ENCODE measurements around the gene S100A7. TPM values are rescaled to one million over a fixed set of nuclear protein-coding genes. Genes with fewer than 3 reads are reported as not detected.
"Not testable (repeated sequence)": the region's sequence is repeated elsewhere in the genome, so short reads cannot be mapped to it uniquely, and the experiment has no call there.

S100A7 gene
- total and polyA plus RNA-seq, 4 donors, result not detected

DNA sequence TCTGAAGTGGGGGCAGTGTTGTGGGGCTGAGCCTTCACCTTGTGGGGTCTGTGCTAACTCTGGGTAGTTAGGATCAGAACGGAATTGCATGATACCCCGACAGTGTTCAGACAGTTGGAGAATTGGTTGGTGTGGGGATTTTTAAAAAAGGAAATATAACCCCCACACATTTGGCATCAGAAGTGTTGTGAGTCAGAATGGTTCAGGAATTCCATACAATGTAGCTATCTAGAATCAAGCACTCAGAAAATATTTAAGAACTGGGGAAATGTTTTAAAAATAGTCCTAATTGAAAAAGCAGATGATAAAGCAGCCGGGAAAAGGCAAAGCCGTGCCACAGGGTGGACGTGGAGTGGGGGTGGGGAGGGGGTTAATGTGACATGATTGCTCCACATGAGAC, 6.5 kb upstream of the S100A7 start:
- TF ChIP-seq REST (IDR thresholded peaks at IDR 0.05) (no peak), RXRA (IDR thresholded peaks at IDR 0.05) (no peak), ATF3 (IDR thresholded peaks at IDR 0.05) (no peak), FOXA1 (IDR thresholded peaks at IDR 0.05) (no peak), HNF4A (conservative IDR thresholded peaks at IDR 0.05) (no peak), SP1 (IDR thresholded peaks at IDR 0.05) (no peak), TAF1 (conservative IDR thresholded peaks at IDR 0.05) (no peak), HNF4G (IDR thresholded peaks at IDR 0.05) (no peak), ZBTB33 (IDR thresholded peaks at IDR 0.05) (no peak), GABPA (IDR thresholded peaks at IDR 0.05 in 1 of 2, conservative IDR thresholded peaks at IDR 0.05 in 1 of 2) (no peak), EGR1 (IDR thresholded peaks at IDR 0.05; ENCODE audit: low read depth in 2 of 2) (no peak)
- TF ChIP-seq, protein P1, sequence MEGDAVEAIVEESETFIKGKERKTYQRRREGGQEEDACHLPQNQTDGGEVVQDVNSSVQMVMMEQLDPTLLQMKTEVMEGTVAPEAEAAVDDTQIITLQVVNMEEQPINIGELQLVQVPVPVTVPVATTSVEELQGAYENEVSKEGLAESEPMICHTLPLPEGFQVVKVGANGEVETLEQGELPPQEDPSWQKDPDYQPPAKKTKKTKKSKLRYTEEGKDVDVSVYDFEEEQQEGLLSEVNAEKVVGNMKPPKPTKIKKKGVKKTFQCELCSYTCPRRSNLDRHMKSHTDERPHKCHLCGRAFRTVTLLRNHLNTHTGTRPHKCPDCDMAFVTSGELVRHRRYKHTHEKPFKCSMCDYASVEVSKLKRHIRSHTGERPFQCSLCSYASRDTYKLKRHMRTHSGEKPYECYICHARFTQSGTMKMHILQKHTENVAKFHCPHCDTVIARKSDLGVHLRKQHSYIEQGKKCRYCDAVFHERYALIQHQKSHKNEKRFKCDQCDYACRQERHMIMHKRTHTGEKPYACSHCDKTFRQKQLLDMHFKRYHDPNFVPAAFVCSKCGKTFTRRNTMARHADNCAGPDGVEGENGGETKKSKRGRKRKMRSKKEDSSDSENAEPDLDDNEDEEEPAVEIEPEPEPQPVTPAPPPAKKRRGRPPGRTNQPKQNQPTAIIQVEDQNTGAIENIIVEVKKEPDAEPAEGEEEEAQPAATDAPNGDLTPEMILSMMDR (IDR thresholded peaks at IDR 0.05; ENCODE audit: low read depth, low read length, missing input control), result no peak
- Histone ChIP-seq H3K36me3 (ENCODE audit: control insufficient read depth in 4 of 4, insufficient read depth in 3 of 4, low read depth in 1 of 4, low read length in 3 of 4) (no peaks in the 10 kb centered on the region), H3K9me3 (ENCODE audit: control insufficient read depth in 4 of 4, low read length in 3 of 4) (peaks cover 0 to 8% (median 5%) of the 10 kb centered on the region in 4 donors), H3K4me3 (ENCODE audit: low read depth in 1 of 3, low read length in 3 of 3) (no peak overlapping the region), H3K9ac (ENCODE audit: low read depth in 1 of 2, low read length in 2 of 2) (no peak overlapping the region), H3K4me1 (ENCODE audit: control insufficient read depth in 4 of 4, insufficient read depth in 4 of 4, low read length in 3 of 4) (no peaks in the 10 kb centered on the region), H3K27ac (ENCODE audit: low read depth in 1 of 2, low read length in 2 of 2) (no peak overlapping the region), H3K27me3 (ENCODE audit: control insufficient read depth in 4 of 4, insufficient read depth in 4 of 4, low read length in 3 of 4) (peaks cover 0 to 3% (median 0%) of the 10 kb centered on the region in 4 donors)
- WGBS, result 66% methylated on average over 5 of the region's 5 CpGs
- DNase-seq (ENCODE audit: low spot score), result no peak

- H3K4me1 ChIP-seq (ENCODE audit: control insufficient read depth in 4 of 4, insufficient read depth in 4 of 4, low read length in 3 of 4), result no peaks in the 10 kb centered on the region
- peaks cover 0 to 3% (median 0%) of the 10 kb centered on the region in 4 donors for H3K27me3 ChIP-seq (ENCODE audit: control insufficient read depth in 4 of 4, insufficient read depth in 4 of 4, low read length in 3 of 4)
- H3K4me3 ChIP-seq (ENCODE audit: low read depth in 1 of 3, low read length in 3 of 3), result no peak overlapping the region
- WGBS, result 26% methylated on average over 23 of the region's 23 CpGs
- TF ChIP-seq RAD21 (IDR thresholded peaks at IDR 0.05), result peak; percentile 48 to 66
- TF ChIP-seq, protein P1 (IDR thresholded peaks at IDR 0.05; ENCODE audit: low read depth, low read length, missing input control), result peak; percentile 55
- no peak for TF ChIP-seq NR2F2 (IDR thresholded peaks at IDR 0.05)
- H3K27ac ChIP-seq (ENCODE audit: low read depth in 1 of 2, low read length in 2 of 2), result no peak overlapping the region
- peaks cover 0 to 6% (median 2%) of the 10 kb centered on the region in 4 donors for H3K9me3 ChIP-seq (ENCODE audit: control insufficient read depth in 4 of 4, low read length in 3 of 4)
- peak; percentile 61 for DNase-seq (ENCODE audit: low spot score)
- no peak overlapping the region for H3K9ac ChIP-seq (ENCODE audit: low read depth in 1 of 2, low read length in 2 of 2)
- no peaks in the 10 kb centered on the region for H3K36me3 ChIP-seq (ENCODE audit: control insufficient read depth in 4 of 4, insufficient read depth in 3 of 4, low read depth in 1 of 4, low read length in 3 of 4)
Measured at GRCh38 chr1:153465811-153466636, 5.6 kb upstream of the S100A7 start.

- not testable (repeated sequence) for H3K9me3 ChIP-seq (ENCODE audit: control insufficient read depth in 4 of 4, low read length in 3 of 4); H3K27me3 ChIP-seq (ENCODE audit: control insufficient read depth in 4 of 4, insufficient read depth in 4 of 4, low read length in 3 of 4); H3K9ac ChIP-seq (ENCODE audit: low read depth in 1 of 2, low read length in 2 of 2); H3K27ac ChIP-seq (ENCODE audit: low read depth in 1 of 2, low read length in 2 of 2); H3K36me3 ChIP-seq (ENCODE audit: control insufficient read depth in 4 of 4, insufficient read depth in 3 of 4, low read depth in 1 of 4, low read length in 3 of 4); H3K4me3 ChIP-seq (ENCODE audit: low read depth in 1 of 3, low read length in 3 of 3); H3K4me1 ChIP-seq (ENCODE audit: control insufficient read depth in 4 of 4, insufficient read depth in 4 of 4, low read length in 3 of 4); DNase-seq (ENCODE audit: low spot score)
Measured at GRCh38 chr1:153462741-153463140, 2.3 kb upstream of the S100A7 start.

Measured in liver (tissue), 9 donors.